Endodermal cell (in vitro differentiated cells): Measurements from ENCODE around the gene OR4K5. TPM values are rescaled to one million over a fixed set of nuclear protein-coding genes. Genes with fewer than 3 reads are reported as not detected.

Experiments
- DNase-seq: peaks from one replicate; pipeline ENCODE4 v3.0.0-alpha.2; 2017
- H3K27ac ChIP-seq: 2 replicates; pipeline ENCODE4 v1.5.1; 2013; ENCODE audit warnings: mild to moderate bottlenecking, low read depth, low read length, moderate library complexity
- H3K27me3 ChIP-seq: 2 replicates; pipeline ENCODE4 v1.6.1; 2013; ENCODE audit warnings: mild to moderate bottlenecking, low read length, moderate library complexity; ENCODE audit not compliant: insufficient read depth, control insufficient read depth, poor library complexity, severe bottlenecking
- H3K36me3 ChIP-seq: 2 replicates; pipeline ENCODE4 v1.7.0; 2013; ENCODE audit warnings: mild to moderate bottlenecking, low read length, moderate library complexity; ENCODE audit not compliant: control insufficient read depth, insufficient read depth
- H3K4me1 ChIP-seq: one replicate; pipeline ENCODE4 v1.7.0; 2013; ENCODE audit warnings: low read length; ENCODE audit not compliant: control insufficient read depth, insufficient read depth
- H3K4me3 ChIP-seq: 2 replicates; pipeline ENCODE4 v1.5.1; 2013; ENCODE audit warnings: mild to moderate bottlenecking, low read length, moderate library complexity
- H3K9ac ChIP-seq: 2 replicates; pipeline ENCODE4 v1.6.1; 2013; ENCODE audit warnings: mild to moderate bottlenecking, low read length, moderate library complexity; ENCODE audit not compliant: poor library complexity, severe bottlenecking; ENCODE audit errors: extremely low read depth
- H3K9me3 ChIP-seq: 2 replicates; pipeline ENCODE4 v1.6.1; 2013; ENCODE audit warnings: mild to moderate bottlenecking, low read length, moderate library complexity; ENCODE audit not compliant: control insufficient read depth
- H3K27ac Mint-ChIP-seq: 2 replicates; pipeline ENCODE4 v1.8.0; 2020; ENCODE audit warnings: mixed read lengths
- H3K27me3 Mint-ChIP-seq: 2 replicates; pipeline ENCODE4 v1.8.0; 2021; ENCODE audit warnings: mild to moderate bottlenecking, mixed read lengths; ENCODE audit not compliant: insufficient read depth
- H3K36me3 Mint-ChIP-seq: 2 replicates; pipeline ENCODE4 v1.8.0; 2020; ENCODE audit warnings: low read depth, mixed read lengths
- H3K4me1 Mint-ChIP-seq: 2 replicates; pipeline ENCODE4 v1.8.0; 2020; ENCODE audit warnings: mixed read lengths
- H3K4me3 Mint-ChIP-seq: 2 replicates; pipeline ENCODE4 v1.8.0; 2020; ENCODE audit warnings: mild to moderate bottlenecking, moderate library complexity, mixed read lengths
- H3K9me3 Mint-ChIP-seq: 2 replicates; pipeline ENCODE4 v1.8.0; 2020; ENCODE audit warnings: mild to moderate bottlenecking, mixed read lengths
- CTCF ChIP-seq: fragments of 200-600 bp; sonication (generic); conservative IDR thresholded peaks from 2 replicates; pipeline ENCODE4 v1.5.0; 2021; ENCODE audit warnings: antibody characterized with exemption, mild to moderate bottlenecking
- WGBS, 2 experiments: methylation state at CpG; one replicate each; pipeline versions ENCODE4 v1.1.5 to v1.1.7; 2013; ENCODE audit warnings: missing lambda C conversion rate in 2 of 2, mixed read lengths in 1 of 2; ENCODE audit not compliant: insufficient coverage in 1 of 2, insufficient read length in 1 of 2; 5-methylcytosine and 5-hydroxymethylcytosine counted together
- total RNA-seq, 2 donors: library from RNA; stranded (reverse); fragmentation: NEBNext Ultra II Directional in 1 of 2; extraction: Animal tissue kit (Norgen Biotek cat#: 25700) in 1 of 2; gene quantifications; 2 replicates in 1 of 2; 3 replicates in 1 of 2; pipeline ENCODE4 v1.2.1, GENCODE V29; 2021

OR4K5 gene
- total RNA-seq, 2 donors from 2014 or later: not detected

GRCh38 chr14:19930617-19931016, 10.2 kb downstream of the OR4K5 start, which contains the start of gene OR4K1:
Gene OR4K1 (plus strand): TSS chr14:19930917. CDS start chr14:19935667, 4,750 bp downstream.
- Mint-ChIP-seq H3K36me3 (no peaks in the 10 kb centered on the region), H3K27me3 (no peaks in the 10 kb centered on the region), H3K27ac (no peak within 1 kb of the TSS), H3K4me3 (no peak within 1 kb of the TSS), H3K4me1 (no peaks in the 10 kb centered on the region), H3K9me3 (peaks cover 58% of the 10 kb centered on the region)
- H3K27me3 ChIP-seq: no peaks in the 10 kb centered on the region
- H3K4me1 ChIP-seq: no peaks in the 10 kb centered on the region
- no peak for TF ChIP-seq CTCF
- H3K9ac ChIP-seq: no peak within 1 kb of the TSS
- H3K36me3 ChIP-seq: no peaks in the 10 kb centered on the region
- WGBS, 2 experiments: 67 to 83% methylated on average over 2 to 3 of the region's 3 CpGs
- peaks cover 76% of the 10 kb centered on the region for H3K9me3 ChIP-seq
- no peak within 1 kb of the TSS for H3K27ac ChIP-seq
- H3K4me3 ChIP-seq: no peak within 1 kb of the TSS
- no peak for DNase-seq

GRCh38 chr14:19941668-19942067, 21.3 kb downstream of the OR4K5 start:
- TF ChIP-seq CTCF: no peak
- Mint-ChIP-seq H3K27me3 (no peaks in the 10 kb centered on the region), H3K9me3 (peaks cover 22% of the 10 kb centered on the region), H3K4me3 (no peak overlapping the region), H3K4me1 (no peaks in the 10 kb centered on the region), H3K36me3 (no peaks in the 10 kb centered on the region), H3K27ac (no peak overlapping the region)
- Histone ChIP-seq H3K36me3 (no peaks in the 10 kb centered on the region), H3K9ac (no peak overlapping the region), H3K4me1 (no peaks in the 10 kb centered on the region), H3K4me3 (no peak overlapping the region), H3K27me3 (no peaks in the 10 kb centered on the region), H3K27ac (no peak overlapping the region), H3K9me3 (peaks cover 81% of the 10 kb centered on the region)
- DNase-seq: no peak
- 74 to 90% methylated on average over 1 of the region's 1 CpG for WGBS, 2 experiments

GRCh38 chr14:19947413-19948090, 27.1 kb downstream of the OR4K5 start:
- no peaks in the 10 kb centered on the region for H3K9me3 Mint-ChIP-seq
- no peaks in the 10 kb centered on the region for H3K27me3 ChIP-seq
- no peak overlapping the region for H3K4me3 ChIP-seq
- WGBS, 2 experiments: 83 to 93% methylated on average over 2 to 3 of the region's 3 CpGs
- H3K36me3 ChIP-seq: no peaks in the 10 kb centered on the region
- H3K4me3 Mint-ChIP-seq: no peak overlapping the region
- no peak for TF ChIP-seq CTCF
- H3K36me3 Mint-ChIP-seq: peaks cover 2% of the 10 kb centered on the region
- H3K9ac ChIP-seq: no peak overlapping the region
- H3K27ac ChIP-seq: no peak overlapping the region
- DNase-seq: no peak
- no peaks in the 10 kb centered on the region for H3K4me1 Mint-ChIP-seq
- peaks cover 91% of the 10 kb centered on the region for H3K9me3 ChIP-seq
- H3K4me1 ChIP-seq: no peaks in the 10 kb centered on the region
- H3K27ac Mint-ChIP-seq: no peak overlapping the region
- H3K27me3 Mint-ChIP-seq: no peaks in the 10 kb centered on the region
